Astrocyte of the spinal cord (primary cell): Measurements from ENCODE around the gene GLRX3.
A peak's percentile ranks its signal among the peaks of the same experiment; 100 is the strongest.

ENCODE experiments used
- DNase-seq: peaks from one replicate; pipeline ENCODE4 v3.0.0; 2011; ENCODE audit warnings: low read depth, low spot score
- H3K4me3 ChIP-seq: 2 replicates; pipeline ENCODE4 v1.5.1; 2011; ENCODE audit warnings: low read depth, mild to moderate bottlenecking, low read length, moderate library complexity
- in situ Hi-C: cut with HindIII; loops from 2 replicates; pipeline ENCODE4 v1.10.0; 2017; ENCODE audit warnings: low sequenced_read_pairs
- TF ChIP-seq, protein P1 (sequence below): IDR thresholded peaks from 2 replicates; pipeline ENCODE4 v1.5.1; 2012; ENCODE audit warnings: low read depth, mild to moderate bottlenecking, low read length, inconsistent platforms

GLRX3 gene

DNA sequence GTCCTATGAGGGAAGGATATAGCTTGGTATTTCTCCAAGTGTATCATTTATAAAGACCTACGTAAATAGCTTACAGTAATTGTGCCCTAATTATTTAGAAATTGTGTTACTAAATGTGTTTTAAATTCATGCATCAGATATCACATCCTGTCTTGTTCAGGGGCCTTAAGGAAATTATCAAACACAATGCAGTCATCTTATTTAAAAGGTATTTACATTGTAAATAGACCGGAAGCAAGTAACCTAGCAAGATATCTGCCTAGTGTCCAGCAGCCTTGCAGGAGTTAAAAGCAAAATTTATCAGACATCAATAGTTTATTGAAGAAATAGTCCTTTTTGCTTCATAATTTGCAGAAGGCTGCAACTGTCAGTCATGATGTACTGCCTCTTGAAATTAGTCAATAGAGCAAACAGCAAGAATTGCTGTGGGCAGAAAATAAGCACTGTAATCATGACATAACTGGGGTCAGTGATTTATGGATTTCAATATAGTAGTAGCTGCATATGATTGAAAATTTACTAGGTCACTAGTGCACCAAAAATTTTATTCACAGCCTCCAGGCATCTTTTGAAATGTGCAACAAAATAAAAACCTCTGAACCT is 23.1 kb downstream of the GLRX3 start:
- TF ChIP-seq, protein P1, sequence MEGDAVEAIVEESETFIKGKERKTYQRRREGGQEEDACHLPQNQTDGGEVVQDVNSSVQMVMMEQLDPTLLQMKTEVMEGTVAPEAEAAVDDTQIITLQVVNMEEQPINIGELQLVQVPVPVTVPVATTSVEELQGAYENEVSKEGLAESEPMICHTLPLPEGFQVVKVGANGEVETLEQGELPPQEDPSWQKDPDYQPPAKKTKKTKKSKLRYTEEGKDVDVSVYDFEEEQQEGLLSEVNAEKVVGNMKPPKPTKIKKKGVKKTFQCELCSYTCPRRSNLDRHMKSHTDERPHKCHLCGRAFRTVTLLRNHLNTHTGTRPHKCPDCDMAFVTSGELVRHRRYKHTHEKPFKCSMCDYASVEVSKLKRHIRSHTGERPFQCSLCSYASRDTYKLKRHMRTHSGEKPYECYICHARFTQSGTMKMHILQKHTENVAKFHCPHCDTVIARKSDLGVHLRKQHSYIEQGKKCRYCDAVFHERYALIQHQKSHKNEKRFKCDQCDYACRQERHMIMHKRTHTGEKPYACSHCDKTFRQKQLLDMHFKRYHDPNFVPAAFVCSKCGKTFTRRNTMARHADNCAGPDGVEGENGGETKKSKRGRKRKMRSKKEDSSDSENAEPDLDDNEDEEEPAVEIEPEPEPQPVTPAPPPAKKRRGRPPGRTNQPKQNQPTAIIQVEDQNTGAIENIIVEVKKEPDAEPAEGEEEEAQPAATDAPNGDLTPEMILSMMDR = no peak
- DNase-seq = no peak
- in situ Hi-C loops = no loop called here

DNA sequence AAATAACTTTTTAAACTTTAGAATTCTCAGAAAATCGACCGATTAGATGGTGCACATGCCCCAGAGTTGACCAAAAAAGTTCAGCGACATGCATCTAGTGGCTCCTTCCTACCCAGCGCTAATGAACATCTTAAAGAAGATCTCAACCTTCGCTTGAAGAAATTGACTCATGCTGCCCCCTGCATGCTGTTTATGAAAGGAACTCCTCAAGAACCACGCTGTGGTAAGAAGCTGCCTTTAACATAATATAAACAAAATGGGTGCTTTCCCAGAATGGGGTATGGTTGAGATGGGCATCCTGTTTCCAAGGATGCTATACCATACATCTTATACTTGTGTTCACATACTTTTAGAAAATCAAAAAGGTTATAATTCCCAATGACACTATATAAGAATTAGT is 24.6 kb downstream of the GLRX3 start:
- in situ Hi-C loops = no loop called here
- TF ChIP-seq, protein P1 = peak; percentile 27
- H3K4me3 ChIP-seq = no peak overlapping the region
- DNase-seq = peak; percentile 22

More for the DNA sequence above, 23.1 kb downstream of the GLRX3 start:
- H3K4me3 ChIP-seq = no peak overlapping the region

DNA sequence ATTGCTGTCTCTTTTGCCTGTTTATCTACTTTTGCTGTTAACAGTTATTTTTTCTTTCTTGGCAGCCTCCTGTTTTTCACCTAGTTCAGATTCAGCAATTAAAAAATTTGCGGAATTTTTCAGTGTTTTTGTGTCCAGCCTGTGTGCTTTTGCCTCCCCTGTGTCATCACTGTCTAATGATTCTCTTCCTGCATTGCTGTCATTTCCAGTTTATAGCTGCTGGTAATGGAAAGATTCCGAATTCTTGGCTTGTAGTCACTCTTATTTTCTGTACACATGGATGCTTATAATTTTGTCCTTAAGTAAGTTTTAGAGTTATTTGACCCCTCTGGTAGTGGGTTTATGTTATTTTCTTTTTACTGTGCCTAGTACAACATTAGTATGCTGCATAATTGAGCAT is 25.1 kb downstream of the GLRX3 start:
- DNase-seq = no peak
- in situ Hi-C loops = no loop called here
- TF ChIP-seq, protein P1 = no peak
- H3K4me3 ChIP-seq = no peak overlapping the region

DNA sequence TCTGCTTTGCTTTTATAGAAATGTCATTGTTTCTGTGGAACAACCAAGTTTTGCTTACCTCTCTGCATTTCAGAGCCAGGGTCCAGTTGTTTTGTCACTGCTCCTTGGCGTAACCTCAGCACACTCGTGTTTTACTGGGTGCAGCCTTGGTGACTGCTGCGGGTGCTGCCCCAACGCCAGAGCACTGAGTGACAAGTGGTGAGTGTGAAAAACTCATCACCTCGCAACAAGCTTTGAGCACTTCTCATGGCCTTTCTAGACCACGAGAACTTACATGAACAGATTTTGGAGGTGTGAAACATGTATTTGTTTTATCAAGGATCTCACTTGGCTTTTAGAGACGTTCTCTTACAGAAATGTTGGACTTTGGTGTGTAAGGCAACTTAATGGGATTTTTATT is 31.0 kb downstream of the GLRX3 start:
- TF ChIP-seq, protein P1 = no peak
- in situ Hi-C loops = no loop called here

DNA sequence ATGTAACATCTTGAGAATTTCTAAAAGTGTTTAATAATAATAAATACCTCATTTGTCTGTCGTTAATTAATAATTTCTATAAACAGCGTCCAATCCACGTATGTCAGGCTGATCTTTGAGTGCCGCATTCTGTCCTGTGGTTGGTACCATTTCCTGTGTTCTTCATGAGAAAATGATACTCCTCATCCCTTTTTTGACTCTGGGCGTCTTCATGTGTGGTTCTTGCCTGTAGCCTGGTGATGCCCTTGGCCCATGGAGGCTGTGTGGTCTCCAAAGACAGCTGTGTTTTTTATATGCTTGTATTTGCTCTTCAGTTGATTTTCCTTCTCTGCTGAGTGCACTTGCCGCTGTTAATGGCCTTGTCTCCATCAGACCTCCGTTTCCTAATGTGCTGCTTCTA is 31.5 kb downstream of the GLRX3 start:
- no peak overlapping the region for H3K4me3 ChIP-seq
- TF ChIP-seq, protein P1 = no peak
- no peak for DNase-seq
- in situ Hi-C loops = no loop called here

More for the DNA sequence above, 31.0 kb downstream of the GLRX3 start:
- no peak overlapping the region for H3K4me3 ChIP-seq
- no peak for DNase-seq

DNA sequence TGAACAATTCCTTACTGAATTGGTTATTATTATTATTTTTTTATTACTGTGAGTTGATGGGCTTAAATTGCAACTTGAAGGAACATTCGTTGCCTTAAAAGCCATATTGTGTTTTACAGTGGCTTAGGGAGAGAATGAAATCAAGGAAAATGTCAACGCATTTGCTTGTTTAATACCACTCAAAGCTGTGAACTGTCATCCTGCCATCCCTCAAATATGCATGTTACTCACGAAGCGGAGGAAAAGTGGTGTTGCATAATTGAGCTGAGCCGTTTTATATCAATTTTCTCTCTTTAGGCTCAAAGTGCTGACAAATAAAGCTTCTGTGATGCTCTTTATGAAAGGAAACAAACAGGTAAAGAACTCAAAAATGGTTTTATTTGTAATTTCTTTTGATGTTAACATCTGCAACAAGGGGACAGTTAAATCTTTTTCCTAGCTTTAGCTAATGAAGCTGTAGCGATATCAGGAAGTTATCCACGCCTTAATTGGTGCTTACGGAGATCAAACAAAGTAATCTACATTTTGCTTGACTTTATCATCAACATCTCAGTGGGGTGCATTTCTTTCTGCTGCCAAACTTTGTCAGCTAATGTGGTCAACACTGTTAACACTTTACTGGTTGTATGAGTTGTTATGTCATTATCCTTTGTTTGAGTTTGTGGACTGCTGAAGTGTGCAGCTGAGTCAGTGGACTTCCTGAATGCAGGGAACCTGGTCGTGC is 33.1 kb downstream of the GLRX3 start:
- in situ Hi-C loops = no loop called here
- TF ChIP-seq, protein P1 = no peak
- H3K4me3 ChIP-seq = no peak overlapping the region
- peak; percentile 72 for DNase-seq
